T-helper 2 cell treated with Interferon-gamma antibody and Interleukin-4, amounts not matched to agents 5 μg/mL and 100 μg/mL, for 36 hours (primary cell): ENCODE results near the gene LPAR1.

Experiments
- DNase-seq: peaks from one replicate; pipeline ENCODE4 v3.0.0; 2021; ENCODE audit warnings: low spot score
- H3K27ac Mint-ChIP-seq: one replicate; pipeline ENCODE4 v1.8.0; 2021; ENCODE audit warnings: mild to moderate bottlenecking, mixed read lengths
- H3K27me3 Mint-ChIP-seq: one replicate; pipeline ENCODE4 v1.8.0; 2021; ENCODE audit warnings: low read depth, mixed read lengths
- H3K36me3 Mint-ChIP-seq: one replicate; pipeline ENCODE4 v1.8.0; 2021; ENCODE audit warnings: low read depth, mixed read lengths
- H3K4me1 Mint-ChIP-seq: one replicate; pipeline ENCODE4 v1.8.0; 2021; ENCODE audit warnings: low read depth, mixed read lengths
- H3K4me3 Mint-ChIP-seq: one replicate; pipeline ENCODE4 v1.8.0; 2022; ENCODE audit warnings: mild to moderate bottlenecking, moderate library complexity, mixed read lengths
- H3K9me3 Mint-ChIP-seq: one replicate; pipeline ENCODE4 v1.8.0; 2021; ENCODE audit warnings: mixed read lengths

Gene LPAR1

GRCh38 chr9:111001526-111001925 is 36.7 kb downstream of the LPAR1 start:
- Mint-ChIP-seq H3K4me1 (no peaks in the 10 kb centered on the region), H3K27me3 (no peaks in the 10 kb centered on the region), H3K27ac (no peak overlapping the region), H3K4me3 (no peak overlapping the region), H3K36me3 (no peaks in the 10 kb centered on the region), H3K9me3 (no peaks in the 10 kb centered on the region)
- DNase-seq = no peak

DNA sequence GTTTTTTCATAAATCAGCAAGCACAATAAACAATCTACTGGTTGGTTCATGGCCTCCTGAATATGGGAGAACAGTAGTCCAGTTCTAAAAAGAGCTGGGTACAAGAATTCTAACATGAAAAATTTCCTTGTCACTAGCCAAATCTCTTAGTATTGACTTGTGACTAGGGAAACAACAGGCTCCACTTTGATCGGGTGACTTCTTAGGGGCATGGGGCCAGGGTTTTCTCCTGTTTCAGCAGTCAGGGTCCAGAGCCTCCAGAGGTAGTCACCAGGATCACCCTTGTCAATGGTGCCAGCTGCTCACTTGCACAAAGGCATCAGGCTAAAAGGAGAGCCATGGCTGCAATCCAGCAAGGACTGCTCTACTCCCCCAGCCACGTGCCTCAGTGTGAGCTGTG is 38.1 kb downstream of the LPAR1 start:
- Mint-ChIP-seq H3K27me3 (no peaks in the 10 kb centered on the region), H3K4me3 (no peak overlapping the region), H3K4me1 (no peaks in the 10 kb centered on the region), H3K36me3 (no peaks in the 10 kb centered on the region), H3K9me3 (no peaks in the 10 kb centered on the region), H3K27ac (no peak overlapping the region)
- no peak for DNase-seq

DNA sequence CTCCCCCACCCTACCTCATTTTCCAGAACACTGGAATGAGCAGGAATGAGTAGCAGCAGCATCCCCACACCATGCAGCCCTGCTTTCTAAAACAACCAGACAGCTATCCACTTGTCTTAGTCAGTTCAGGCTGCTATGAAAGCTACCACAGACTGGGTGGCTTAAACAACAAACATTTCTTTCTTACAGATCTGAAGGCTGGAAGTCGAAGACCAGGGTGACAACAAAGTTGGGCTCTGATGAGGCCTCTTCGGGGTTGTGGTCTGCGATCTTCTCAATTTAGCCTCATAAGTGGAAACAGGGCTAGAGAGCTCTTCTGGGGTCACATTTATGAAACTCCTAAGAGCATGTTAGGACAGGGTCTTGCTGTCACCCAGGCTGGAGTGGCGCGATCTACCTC is 38.9 kb downstream of the LPAR1 start:
- Mint-ChIP-seq H3K4me1 (no peaks in the 10 kb centered on the region), H3K27me3 (peaks cover 1% of the 10 kb centered on the region), H3K36me3 (no peaks in the 10 kb centered on the region), H3K4me3 (no peak overlapping the region), H3K9me3 (no peaks in the 10 kb centered on the region), H3K27ac (no peak overlapping the region)
- DNase-seq = no peak

DNA sequence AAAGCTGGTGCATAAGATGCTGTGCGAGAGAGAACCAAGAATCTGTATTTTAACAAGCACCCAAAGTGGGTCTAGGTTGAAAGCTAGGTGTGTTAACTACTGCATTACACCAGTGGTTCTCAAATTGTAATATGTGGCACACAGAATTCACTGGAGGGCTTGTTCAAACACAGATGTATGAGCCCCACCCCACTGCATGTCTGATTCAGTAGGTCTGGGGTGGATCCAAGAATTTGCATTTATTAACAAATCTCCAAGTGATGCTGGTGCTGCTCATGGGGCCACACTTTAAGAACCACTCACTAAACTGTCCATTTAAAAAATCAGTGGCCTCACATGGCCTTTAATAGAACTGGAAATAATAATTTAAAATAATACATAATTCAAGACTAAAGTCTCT is 40.4 kb downstream of the LPAR1 start:
- DNase-seq = no peak
- no peak overlapping the region for H3K4me3 Mint-ChIP-seq
- no peaks in the 10 kb centered on the region for H3K36me3 Mint-ChIP-seq
- H3K4me1 Mint-ChIP-seq = no peaks in the 10 kb centered on the region
- no peak overlapping the region for H3K27ac Mint-ChIP-seq
- H3K27me3 Mint-ChIP-seq = peaks cover 2% of the 10 kb centered on the region
- no peaks in the 10 kb centered on the region for H3K9me3 Mint-ChIP-seq

DNA sequence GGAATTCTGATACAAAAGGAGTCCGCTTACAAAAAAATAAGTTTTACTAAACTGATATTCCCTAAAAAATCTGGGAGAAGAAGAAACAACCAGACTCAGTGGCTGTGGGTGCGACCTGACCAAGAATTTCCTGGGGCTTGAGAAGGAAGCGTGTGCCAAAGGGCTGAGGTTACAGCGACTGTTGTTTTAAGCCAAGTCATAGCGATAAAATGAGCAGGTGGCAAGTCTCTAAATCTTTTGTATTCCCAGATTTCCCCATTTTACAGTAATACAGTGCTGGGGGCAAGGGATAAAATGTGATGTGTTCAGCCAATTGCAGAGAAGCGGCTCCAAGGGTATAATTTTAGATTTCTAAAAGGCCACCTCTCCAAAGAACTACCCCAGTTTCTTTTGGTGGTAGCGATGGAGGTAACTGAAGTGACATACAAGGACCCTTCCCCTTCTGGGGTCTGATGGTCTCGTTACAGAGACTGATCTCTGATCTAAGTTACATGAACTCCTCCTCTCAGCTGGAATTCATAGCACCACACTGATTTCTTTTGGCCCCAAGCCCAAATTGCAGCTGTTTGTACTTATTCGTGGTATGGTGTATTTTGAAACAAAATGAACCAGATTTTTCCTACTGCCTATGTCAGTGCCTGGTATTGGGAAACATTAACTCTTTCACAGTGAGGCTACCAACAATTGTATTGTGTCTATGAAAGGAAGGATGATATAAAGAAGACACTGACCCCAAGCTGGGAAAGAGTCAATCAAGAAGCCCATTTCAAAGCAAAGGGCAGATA is 41.6 kb downstream of the LPAR1 start:
- Mint-ChIP-seq H3K9me3 (no peaks in the 10 kb centered on the region), H3K36me3 (no peaks in the 10 kb centered on the region), H3K27me3 (peaks cover 2% of the 10 kb centered on the region), H3K4me1 (no peaks in the 10 kb centered on the region), H3K27ac (no peak overlapping the region), H3K4me3 (no peak overlapping the region)
- no peak for DNase-seq

DNA sequence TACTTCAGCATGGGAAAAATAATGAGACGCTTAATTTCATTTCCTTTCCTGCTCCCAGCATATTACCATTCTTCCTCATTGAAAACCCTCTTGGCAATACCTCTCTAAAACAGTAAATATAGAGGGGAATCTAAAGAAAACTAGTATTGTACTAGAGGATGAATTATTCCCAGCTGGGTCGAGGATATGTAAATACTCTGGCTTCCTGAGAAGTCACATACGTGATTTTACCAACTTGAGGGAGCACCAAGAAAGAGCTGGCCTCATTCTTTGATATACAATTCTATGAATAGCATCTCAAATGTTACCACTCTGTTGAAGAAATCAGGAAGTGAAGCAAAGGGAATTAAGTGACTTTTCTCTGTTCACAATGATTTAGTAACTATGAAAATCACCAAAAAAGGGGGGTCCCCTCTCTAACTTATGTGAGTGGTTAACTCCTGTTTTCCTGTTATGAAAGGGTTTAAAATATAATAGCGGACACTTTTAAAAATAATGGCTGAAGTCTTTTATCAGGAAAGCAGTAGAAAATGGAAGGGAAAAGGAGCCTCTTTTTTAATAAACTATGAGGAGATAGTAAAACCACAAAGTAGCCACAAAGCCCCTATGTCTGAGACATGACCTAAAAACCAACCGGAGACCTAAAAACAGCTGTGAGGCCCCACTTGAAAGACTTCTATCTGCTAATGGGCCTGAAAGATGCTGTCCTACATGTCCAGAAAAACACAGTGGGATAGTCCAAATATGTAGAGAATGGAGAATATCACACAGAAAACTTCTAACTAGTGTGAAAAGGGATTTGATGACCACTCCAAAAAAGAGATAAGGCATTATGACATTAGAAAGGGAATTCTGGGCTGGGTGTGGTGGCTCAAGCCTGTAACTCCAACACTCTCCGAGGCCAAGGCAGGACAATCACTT is 42.6 kb downstream of the LPAR1 start:
- DNase-seq = no peak
- Mint-ChIP-seq H3K4me3 (no peak overlapping the region), H3K27ac (no peak overlapping the region), H3K27me3 (peaks cover 2% of the 10 kb centered on the region), H3K4me1 (no peaks in the 10 kb centered on the region), H3K36me3 (no peaks in the 10 kb centered on the region), H3K9me3 (no peaks in the 10 kb centered on the region)

DNA sequence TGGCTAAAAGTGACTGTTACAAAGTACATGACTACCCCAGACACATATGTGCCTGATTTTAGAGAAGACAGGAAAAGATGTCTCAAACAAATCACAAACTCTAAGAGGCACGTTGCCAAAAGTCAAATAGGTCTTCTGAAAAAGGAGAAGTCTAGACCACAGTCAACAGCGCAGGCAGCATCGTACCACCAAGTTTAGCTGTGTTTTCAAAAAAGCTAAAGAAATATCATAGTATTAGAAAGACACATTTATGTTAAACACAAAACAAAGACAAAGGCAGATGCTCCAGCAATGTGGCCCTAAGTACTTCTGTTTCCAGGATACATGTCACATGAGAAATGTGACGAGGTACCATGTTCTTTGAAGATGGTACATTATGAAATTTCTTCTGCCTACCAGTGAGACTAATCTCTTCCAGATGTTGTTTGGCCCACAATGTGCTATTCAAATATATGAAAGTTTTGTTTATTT is 43.5 kb downstream of the LPAR1 start:
- Mint-ChIP-seq H3K4me1 (no peaks in the 10 kb centered on the region), H3K27me3 (peaks cover 2% of the 10 kb centered on the region), H3K36me3 (no peaks in the 10 kb centered on the region), H3K4me3 (no peak overlapping the region), H3K27ac (no peak overlapping the region), H3K9me3 (no peaks in the 10 kb centered on the region)
- DNase-seq = no peak

DNA sequence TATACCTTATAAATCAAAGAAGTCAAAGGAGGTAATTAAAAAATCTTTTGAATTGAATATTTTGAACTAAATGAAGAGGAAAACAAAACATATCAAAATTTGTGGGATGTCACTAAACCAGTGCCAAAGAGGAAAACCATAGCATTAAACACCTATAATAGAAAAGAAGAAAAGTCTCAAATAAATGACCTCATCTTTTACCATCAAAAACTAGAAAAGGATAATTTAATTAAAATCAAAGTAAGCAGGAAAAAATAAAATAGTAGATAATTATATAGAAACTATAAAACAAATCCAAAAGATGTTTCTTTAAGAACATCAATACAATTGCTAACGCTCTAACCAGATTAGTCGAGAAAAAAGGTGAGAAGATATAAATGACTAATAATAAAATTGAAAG is 47.8 kb downstream of the LPAR1 start:
- no peak overlapping the region for H3K4me3 Mint-ChIP-seq
- DNase-seq = no peak
- no peaks in the 10 kb centered on the region for H3K36me3 Mint-ChIP-seq
- H3K27me3 Mint-ChIP-seq = peaks cover 2% of the 10 kb centered on the region
- H3K9me3 Mint-ChIP-seq = no peaks in the 10 kb centered on the region
- H3K27ac Mint-ChIP-seq = no peak overlapping the region
- H3K4me1 Mint-ChIP-seq = no peaks in the 10 kb centered on the region

- no peaks in the 10 kb centered on the region for H3K9me3 Mint-ChIP-seq
- no peak overlapping the region for H3K4me3 Mint-ChIP-seq
- no peaks in the 10 kb centered on the region for H3K27me3 Mint-ChIP-seq
- H3K36me3 Mint-ChIP-seq = no peaks in the 10 kb centered on the region
- no peaks in the 10 kb centered on the region for H3K4me1 Mint-ChIP-seq
- no peak overlapping the region for H3K27ac Mint-ChIP-seq
- no peak for DNase-seq
These were observed 51.7 kb downstream of the LPAR1 start for GRCh38 chr9:110986529-110986928.

DNA sequence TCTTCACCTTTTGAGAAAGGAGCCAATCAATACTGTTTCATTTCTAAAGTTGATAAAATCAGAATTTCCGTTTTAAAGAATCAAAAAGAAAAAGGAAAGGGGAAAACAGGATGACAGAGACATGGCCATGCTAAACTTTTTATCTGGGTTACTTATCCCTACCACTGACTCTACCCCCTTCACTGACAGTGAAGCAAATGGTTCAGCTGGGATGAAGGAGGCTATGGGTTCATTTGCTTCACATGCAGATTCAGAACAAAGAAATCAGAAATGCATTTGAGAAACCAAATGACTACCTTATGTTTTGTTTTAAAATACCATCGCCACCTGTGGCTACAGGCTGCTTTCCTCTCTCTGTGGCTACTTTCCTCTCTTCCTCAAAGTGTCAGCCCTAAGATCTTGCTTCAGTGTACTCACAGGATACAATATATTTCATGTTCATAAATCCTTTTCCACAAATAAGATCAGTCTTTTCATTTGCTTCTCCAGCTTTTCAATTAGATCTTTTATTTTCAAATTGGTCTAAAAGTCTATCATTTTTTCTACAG is 53.3 kb downstream of the LPAR1 start:
- DNase-seq = no peak
- H3K9me3 Mint-ChIP-seq = no peaks in the 10 kb centered on the region
- no peaks in the 10 kb centered on the region for H3K4me1 Mint-ChIP-seq
- H3K36me3 Mint-ChIP-seq = no peaks in the 10 kb centered on the region
- no peaks in the 10 kb centered on the region for H3K27me3 Mint-ChIP-seq
- no peak overlapping the region for H3K4me3 Mint-ChIP-seq
- H3K27ac Mint-ChIP-seq = no peak overlapping the region

- Mint-ChIP-seq H3K9me3 (peaks cover 4% of the 10 kb centered on the region), H3K27me3 (no peaks in the 10 kb centered on the region), H3K4me3 (no peak overlapping the region), H3K4me1 (no peaks in the 10 kb centered on the region), H3K36me3 (no peaks in the 10 kb centered on the region), H3K27ac (no peak overlapping the region)
- DNase-seq = no peak
These were observed 58.0 kb downstream of the LPAR1 start for GRCh38 chr9:110980261-110980660.

DNA sequence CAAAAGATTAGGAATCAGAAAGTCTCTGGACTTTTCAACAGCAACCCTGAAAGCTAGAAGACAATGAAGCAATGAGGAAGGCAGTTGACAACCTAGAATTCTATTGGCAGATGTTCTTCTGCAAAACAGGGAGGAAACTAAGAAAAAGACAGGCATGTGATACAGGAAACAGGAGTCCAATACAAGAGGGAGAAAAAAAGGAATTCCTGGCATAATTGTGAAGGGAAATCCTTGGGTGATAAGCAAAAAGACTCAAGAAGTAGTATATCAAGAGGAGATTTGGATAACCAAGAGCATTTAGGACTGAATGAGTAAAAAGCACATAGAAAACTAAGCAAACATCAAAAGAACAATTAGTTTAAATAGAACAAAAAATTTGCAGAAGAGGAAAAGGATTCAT is 58.6 kb downstream of the LPAR1 start:
- Mint-ChIP-seq H3K4me3 (no peak overlapping the region), H3K4me1 (no peaks in the 10 kb centered on the region), H3K9me3 (peaks cover 4% of the 10 kb centered on the region), H3K36me3 (no peaks in the 10 kb centered on the region), H3K27ac (no peak overlapping the region), H3K27me3 (no peaks in the 10 kb centered on the region)
- DNase-seq = no peak

DNA sequence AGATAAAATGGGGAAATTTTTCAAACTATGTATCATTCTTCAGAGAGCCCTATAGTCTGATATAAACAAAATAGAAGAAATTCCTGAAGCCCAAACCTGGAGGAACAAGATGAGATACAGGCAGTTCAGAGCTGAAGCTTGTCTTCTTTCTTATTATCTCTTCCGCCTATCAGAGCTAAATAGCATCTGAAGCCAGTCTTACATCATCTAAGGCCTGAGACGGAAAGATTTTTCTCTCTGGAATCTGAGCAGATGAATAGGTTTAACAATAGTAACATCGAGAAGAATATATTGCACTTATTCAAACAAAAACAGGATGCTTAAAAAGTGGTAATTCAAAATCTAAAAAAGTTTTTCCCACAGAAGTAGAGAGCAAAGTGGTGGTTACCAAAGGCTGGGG is 59.8 kb downstream of the LPAR1 start:
- Mint-ChIP-seq H3K4me3 (no peak overlapping the region), H3K27me3 (no peaks in the 10 kb centered on the region), H3K4me1 (no peaks in the 10 kb centered on the region), H3K27ac (no peak overlapping the region), H3K9me3 (peaks cover 4% of the 10 kb centered on the region), H3K36me3 (no peaks in the 10 kb centered on the region)
- DNase-seq = no peak

DNA sequence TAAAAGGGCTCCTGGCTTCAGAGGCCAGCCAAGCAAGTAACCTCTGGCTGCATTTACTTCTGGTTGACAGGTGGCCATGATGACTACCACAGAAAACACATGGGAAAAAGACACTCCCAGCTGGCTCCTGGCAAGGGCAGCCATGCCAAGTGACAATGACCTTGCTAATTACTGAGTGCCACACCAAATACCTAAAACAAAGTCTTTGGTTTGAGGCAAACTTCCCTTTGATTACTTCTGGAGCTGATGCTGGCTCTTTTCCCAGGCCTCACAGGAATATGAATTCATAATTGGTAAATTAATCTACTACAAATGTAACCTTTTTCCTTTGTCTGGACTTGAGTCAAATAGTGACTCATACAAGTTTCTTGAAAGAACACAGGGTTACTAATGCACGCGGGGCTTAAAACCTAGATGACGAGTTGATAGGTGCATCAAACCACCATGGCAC is 61.0 kb downstream of the LPAR1 start:
- no peak overlapping the region for H3K4me3 Mint-ChIP-seq
- no peaks in the 10 kb centered on the region for H3K27me3 Mint-ChIP-seq
- no peaks in the 10 kb centered on the region for H3K36me3 Mint-ChIP-seq
- DNase-seq = no peak
- H3K9me3 Mint-ChIP-seq = peaks cover 4% of the 10 kb centered on the region
- no peak overlapping the region for H3K27ac Mint-ChIP-seq
- no peaks in the 10 kb centered on the region for H3K4me1 Mint-ChIP-seq
